ENCODE results near the gene DMRTB1.

DNA sequence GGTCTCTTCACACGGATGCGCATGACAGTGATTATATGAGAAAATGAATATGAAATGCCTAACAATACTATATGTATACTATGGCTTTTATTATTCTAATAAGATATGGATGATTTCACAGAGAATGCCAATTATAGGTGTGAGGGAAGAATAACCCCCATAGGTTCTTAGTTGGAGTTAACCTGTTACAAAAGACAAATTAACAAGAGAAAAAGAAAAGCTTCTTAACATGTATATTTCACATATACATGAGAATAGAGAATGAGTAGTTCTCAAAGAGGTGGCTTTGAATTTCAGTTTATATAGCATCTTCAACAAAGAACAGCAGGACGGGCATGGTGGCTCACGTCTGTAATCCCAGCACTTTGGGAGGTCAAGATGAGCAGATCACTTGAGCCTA lies 24.0 kb upstream of the DMRTB1 start:
- TF ChIP-seq, protein P1, sequence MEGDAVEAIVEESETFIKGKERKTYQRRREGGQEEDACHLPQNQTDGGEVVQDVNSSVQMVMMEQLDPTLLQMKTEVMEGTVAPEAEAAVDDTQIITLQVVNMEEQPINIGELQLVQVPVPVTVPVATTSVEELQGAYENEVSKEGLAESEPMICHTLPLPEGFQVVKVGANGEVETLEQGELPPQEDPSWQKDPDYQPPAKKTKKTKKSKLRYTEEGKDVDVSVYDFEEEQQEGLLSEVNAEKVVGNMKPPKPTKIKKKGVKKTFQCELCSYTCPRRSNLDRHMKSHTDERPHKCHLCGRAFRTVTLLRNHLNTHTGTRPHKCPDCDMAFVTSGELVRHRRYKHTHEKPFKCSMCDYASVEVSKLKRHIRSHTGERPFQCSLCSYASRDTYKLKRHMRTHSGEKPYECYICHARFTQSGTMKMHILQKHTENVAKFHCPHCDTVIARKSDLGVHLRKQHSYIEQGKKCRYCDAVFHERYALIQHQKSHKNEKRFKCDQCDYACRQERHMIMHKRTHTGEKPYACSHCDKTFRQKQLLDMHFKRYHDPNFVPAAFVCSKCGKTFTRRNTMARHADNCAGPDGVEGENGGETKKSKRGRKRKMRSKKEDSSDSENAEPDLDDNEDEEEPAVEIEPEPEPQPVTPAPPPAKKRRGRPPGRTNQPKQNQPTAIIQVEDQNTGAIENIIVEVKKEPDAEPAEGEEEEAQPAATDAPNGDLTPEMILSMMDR (IDR thresholded peaks at IDR 0.05; ENCODE audit: poor library complexity) = no peak
- TF ChIP-seq EZH2 (IDR thresholded peaks at IDR 0.05; ENCODE audit: borderline replicate concordance) = no peak
